ENCODE data around the gene EPC1.
"Not testable (repeated sequence)": the region's sequence is repeated elsewhere in the genome, so short reads cannot be mapped to it uniquely, and the experiment has no call there.

The EPC1 gene

GRCh38 chr10:32225976-32226375 is 121.0 kb downstream of the EPC1 start:
- no peak for DNase-seq

DNA sequence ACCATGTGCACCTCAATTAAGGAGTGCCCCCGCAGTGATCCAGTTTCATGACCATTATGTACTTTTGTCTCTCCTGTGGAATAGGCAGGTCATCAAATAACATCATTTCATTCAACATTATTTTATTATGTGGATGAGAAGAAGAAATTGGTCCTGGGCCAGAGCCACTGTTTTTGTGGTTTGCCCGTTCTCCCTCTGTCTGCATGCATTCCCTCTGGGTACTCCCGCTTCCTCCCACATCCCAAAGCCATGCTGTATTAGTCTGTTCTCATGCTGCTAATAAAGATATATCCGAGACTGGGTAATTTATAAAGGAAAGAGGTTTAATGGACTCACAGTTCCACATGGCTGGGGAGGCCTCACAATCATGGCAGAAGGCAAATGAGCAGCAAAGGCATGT is 124.6 kb downstream of the EPC1 start:
- DNase-seq, result not testable (repeated sequence)

- not testable (repeated sequence) for DNase-seq
Observed at GRCh38 chr10:32219156-32219555, 127.8 kb downstream of the EPC1 start.

- not testable (repeated sequence) for DNase-seq
Observed at GRCh38 chr10:32218206-32219044, 128.5 kb downstream of the EPC1 start.

All from NCI-H2171 treated with DMSO at 0.1 percent for 48 hours (cell line).